Measurements from ENCODE around the gene IL1F10.

IL1F10 gene

GRCh38 chr2:113067681-113068080 lies at the start of gene IL1F10:
Gene IL1F10 (plus strand): TSS chr2:113067970. CDS start chr2:113072739, 4,769 bp downstream.
- DNase-seq (ENCODE audit: low read depth in 2 of 2, low spot score in 1 of 2), result no peak

GRCh38 chr2:113018509-113018908 lies 49.3 kb upstream of the IL1F10 start:
- DNase-seq (ENCODE audit: low read depth in 2 of 2, low spot score in 1 of 2), result no peak

GRCh38 chr2:113021312-113021711 lies 46.5 kb upstream of the IL1F10 start:
- no peak for DNase-seq (ENCODE audit: low read depth in 2 of 2, low spot score in 1 of 2)

GRCh38 chr2:113024764-113025163 lies 43.0 kb upstream of the IL1F10 start:
- DNase-seq (ENCODE audit: low read depth in 2 of 2, low spot score in 1 of 2), result no peak

- DNase-seq (ENCODE audit: low read depth in 2 of 2, low spot score in 1 of 2), result no peak
Observed at GRCh38 chr2:113025737-113026136, 42.0 kb upstream of the IL1F10 start.

- no peak for DNase-seq (ENCODE audit: low read depth in 2 of 2, low spot score in 1 of 2)
Observed at GRCh38 chr2:113027691-113028090, 40.1 kb upstream of the IL1F10 start.

GRCh38 chr2:113028112-113028511 lies 39.7 kb upstream of the IL1F10 start:
- DNase-seq (ENCODE audit: low read depth in 2 of 2, low spot score in 1 of 2), result no peak

GRCh38 chr2:113032737-113033136 lies 35.0 kb upstream of the IL1F10 start:
- no peak for DNase-seq (ENCODE audit: low read depth in 2 of 2, low spot score in 1 of 2)

- DNase-seq (ENCODE audit: low read depth in 2 of 2, low spot score in 1 of 2), result no peak
Observed at GRCh38 chr2:113034016-113034415, 33.8 kb upstream of the IL1F10 start.

- DNase-seq (ENCODE audit: low read depth in 2 of 2, low spot score in 1 of 2), result no peak
Observed at GRCh38 chr2:113036763-113037162, 31.0 kb upstream of the IL1F10 start.

- DNase-seq (ENCODE audit: low read depth in 2 of 2, low spot score in 1 of 2), result no peak
Observed at GRCh38 chr2:113038291-113038690, 29.5 kb upstream of the IL1F10 start.

- DNase-seq (ENCODE audit: low read depth in 2 of 2, low spot score in 1 of 2), result no peak
Observed at GRCh38 chr2:113039158-113039557, 28.6 kb upstream of the IL1F10 start.

- DNase-seq (ENCODE audit: low read depth in 2 of 2, low spot score in 1 of 2), result no peak
Observed at GRCh38 chr2:113039719-113040118, 28.1 kb upstream of the IL1F10 start.

GRCh38 chr2:113041871-113042270 lies 25.9 kb upstream of the IL1F10 start:
- no peak for DNase-seq (ENCODE audit: low read depth in 2 of 2, low spot score in 1 of 2)

- DNase-seq (ENCODE audit: low read depth in 2 of 2, low spot score in 1 of 2), result no peak
Observed at GRCh38 chr2:113046465-113046864, 21.3 kb upstream of the IL1F10 start.

- no peak for DNase-seq (ENCODE audit: low read depth in 2 of 2, low spot score in 1 of 2)
Observed at GRCh38 chr2:113050921-113051895, 16.6 kb upstream of the IL1F10 start.

- DNase-seq (ENCODE audit: low read depth in 2 of 2, low spot score in 1 of 2), result no peak
Observed at GRCh38 chr2:113052396-113052917, 15.3 kb upstream of the IL1F10 start, which contains the start of gene IL36B. Gene IL36B (minus strand): TSS chr2:113052867.

GRCh38 chr2:113053666-113054065 lies 14.1 kb upstream of the IL1F10 start:
- DNase-seq (ENCODE audit: low read depth in 2 of 2, low spot score in 1 of 2), result no peak

GRCh38 chr2:113054066-113054465 lies 13.7 kb upstream of the IL1F10 start:
- DNase-seq (ENCODE audit: low read depth in 2 of 2, low spot score in 1 of 2), result no peak

GRCh38 chr2:113056521-113056920 lies 11.2 kb upstream of the IL1F10 start:
- no peak for DNase-seq (ENCODE audit: low read depth in 2 of 2, low spot score in 1 of 2)

GRCh38 chr2:113057117-113057516 lies 10.7 kb upstream of the IL1F10 start:
- DNase-seq (ENCODE audit: low read depth in 2 of 2, low spot score in 1 of 2), result no peak

- DNase-seq (ENCODE audit: low read depth in 2 of 2, low spot score in 1 of 2), result no peak
Observed at GRCh38 chr2:113058411-113058994, 9.3 kb upstream of the IL1F10 start.
